PC-9 (cell line): ENCODE measurements around the gene SLC7A10.

Source experiments
- CTCF ChIP-seq: fragments of 200-600 bp; sonication (generic); conservative IDR thresholded peaks from 2 replicates; pipeline ENCODE4 v1.6.1; 2017; ENCODE audit warnings: mixed run types, antibody characterized with exemption, mild to moderate bottlenecking, moderate library complexity
- EZH2 ChIP-seq: fragments of 200-600 bp; sonication (generic); IDR thresholded peaks from 2 replicates; pipeline ENCODE4 v1.8.0; 2017; ENCODE audit warnings: antibody characterized with exemption, low read depth

- no peak for TF ChIP-seq CTCF
- no peak for TF ChIP-seq EZH2
These were observed 1.0 kb upstream of the SLC7A10 start for GRCh38 chr19:33226550-33227241.
